ENCODE data around the gene CEP152.
"Not testable (repeated sequence)": the region's sequence is repeated elsewhere in the genome, so short reads cannot be mapped to it uniquely, and the experiment has no call there.

Gene CEP152

DNA sequence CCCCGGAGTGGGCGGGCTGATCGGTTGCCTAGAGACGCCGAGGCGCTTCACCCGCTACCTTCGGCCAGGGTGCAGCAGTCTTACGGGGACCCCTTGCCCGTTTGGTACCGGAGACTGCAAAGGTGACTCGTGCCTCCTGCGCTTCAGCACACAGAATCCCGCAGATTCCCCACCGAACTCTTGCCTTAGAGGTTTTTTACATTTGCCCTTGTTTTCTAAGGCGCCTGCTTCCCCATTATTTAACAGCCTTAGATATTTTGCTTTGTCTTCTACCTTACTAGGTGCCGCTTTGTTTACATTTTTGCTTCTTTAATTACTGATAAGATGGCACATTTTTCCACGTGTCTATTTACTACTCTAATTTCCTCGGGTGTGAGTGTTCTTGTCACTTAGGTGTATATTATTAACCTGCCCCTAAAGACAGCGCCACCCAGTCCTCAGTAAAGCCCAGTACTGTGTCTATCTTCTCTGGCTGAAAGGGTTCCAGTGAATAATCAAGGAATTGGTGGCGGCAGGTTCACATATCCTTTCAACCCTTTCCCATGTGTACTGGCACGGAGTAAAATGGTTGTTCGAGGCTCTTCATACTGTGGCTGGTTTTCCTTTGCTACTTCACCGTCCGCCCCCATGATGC is 573 bp upstream of the CEP152 start:
- no peak for DNase-seq (ENCODE audit: low read depth, low spot score)

DNA sequence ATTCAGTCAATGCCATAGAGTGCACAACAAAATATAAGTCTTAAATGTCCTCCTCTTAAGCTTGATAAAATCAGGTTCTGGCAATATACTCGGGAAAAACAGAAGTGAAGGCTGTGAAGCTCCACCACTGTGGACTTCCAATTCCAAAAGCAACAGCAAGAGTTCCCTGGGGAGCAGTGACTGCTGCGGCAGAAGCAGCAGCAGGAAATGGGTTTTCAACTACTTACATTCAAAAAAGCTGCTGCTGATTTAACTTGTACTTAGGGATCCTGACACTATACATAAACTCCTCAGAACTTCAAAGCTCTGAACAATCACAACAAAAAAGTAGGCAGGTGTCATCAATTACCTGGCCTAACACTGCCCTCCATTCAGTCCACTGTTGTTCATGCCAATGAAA is 4.7 kb downstream of the CEP152 start:
- no peak for DNase-seq (ENCODE audit: low read depth, low spot score)

DNA sequence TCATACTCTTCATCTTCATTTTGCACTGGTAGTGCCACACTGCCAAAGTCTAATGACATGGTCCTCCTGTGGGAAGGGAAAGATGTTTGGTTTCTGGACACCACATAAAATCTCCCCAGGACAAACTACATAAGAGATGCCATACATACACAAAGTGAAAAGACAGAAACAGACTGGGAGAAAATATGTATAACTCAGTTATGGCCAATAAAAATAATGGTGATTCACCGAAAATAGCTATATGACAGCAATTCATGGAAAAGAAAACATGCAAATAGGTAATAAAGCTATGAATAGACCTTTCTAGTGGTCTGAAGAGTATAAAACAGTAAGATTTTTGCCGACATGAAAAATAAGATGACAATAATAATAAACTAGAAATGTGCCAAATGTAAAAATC is 5.3 kb downstream of the CEP152 start:
- no peak for DNase-seq (ENCODE audit: low read depth, low spot score)

DNA sequence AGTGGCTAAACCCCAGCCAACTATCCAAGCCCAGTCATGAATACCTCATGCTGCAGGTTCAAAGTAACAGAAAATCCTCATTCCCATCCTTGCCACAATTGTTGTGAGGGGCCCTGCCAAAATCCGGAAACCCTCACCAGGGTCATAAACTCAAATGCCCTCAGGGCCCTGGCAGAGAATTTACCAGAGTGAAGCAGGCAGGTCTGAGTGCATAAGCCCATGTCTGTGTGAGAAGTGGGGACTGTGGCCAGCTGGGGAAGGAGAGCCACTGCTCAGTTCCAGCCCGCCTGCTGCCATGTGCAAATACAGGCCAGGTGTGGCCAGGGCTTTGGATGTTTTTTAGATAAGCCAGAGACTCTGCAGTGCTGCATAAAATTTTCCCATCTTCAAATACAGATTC is 7.0 kb downstream of the CEP152 start:
- DNase-seq (ENCODE audit: low read depth, low spot score), result no peak

DNA sequence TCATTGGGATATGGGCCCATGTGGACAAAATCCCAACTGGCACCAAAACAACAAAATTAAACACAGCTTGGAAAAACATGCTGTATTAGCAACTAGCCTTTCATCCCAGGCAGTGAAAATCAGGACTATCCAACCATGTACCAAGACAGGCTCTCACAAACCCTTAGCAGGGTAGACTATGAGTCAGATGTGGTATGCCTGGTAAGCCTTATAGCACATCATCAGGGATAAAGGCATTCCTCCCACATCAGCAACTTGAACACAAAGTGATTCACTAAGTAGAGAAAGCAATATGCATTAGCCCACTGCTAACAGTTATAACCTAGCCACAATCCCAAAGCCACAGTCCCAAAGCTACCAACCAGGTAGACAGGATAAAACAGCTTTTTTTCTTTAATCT is 8.0 kb downstream of the CEP152 start:
- DNase-seq (ENCODE audit: low read depth, low spot score), result peak; percentile 30

DNA sequence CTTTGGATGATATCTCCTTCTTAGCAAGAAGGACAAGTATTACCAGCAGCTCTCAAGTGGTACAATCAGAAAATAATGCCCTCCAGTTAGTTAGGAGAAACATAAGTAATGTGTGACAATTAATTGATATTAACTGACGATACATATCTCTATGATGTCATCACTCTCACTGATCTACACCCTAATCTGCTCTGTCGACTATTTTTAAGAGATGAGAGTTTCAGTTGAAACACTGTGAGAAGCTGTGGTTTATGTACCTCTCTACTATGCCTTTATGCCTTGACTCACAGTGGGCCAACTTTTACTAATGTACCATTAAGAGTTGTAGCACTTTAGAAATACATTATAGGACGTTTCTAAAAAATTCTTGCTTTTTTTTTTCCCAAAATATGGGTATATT is 8.6 kb downstream of the CEP152 start:
- DNase-seq (ENCODE audit: low read depth, low spot score), result no peak

DNA sequence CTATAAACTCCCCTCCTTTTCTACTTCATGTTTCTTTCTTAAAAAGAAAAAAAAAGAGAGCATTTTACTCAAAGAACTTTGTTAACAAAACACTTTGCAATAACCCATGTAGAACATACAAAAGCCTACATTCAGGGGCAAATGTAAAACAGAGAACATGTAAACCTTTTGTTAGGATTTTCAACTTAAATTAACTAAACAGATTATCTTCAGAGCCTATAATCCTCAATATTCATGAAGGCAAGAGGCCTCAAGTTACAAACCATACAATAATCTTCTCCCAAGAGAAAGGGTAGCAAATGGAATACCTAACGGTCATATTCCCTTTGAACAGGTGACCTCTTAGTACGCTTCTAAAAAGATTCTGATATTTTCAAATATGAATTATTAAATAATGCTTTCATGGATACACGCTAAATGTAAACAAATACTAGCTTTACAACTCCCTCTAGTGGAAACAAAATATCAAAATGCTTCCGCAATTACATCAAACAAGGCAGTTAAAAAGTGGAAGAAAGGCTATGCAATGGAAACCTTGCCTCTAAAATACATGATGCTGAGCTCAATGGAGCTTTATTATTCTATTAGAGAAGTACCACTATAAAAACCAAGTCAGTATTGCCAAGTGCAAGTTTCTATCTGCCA is 9.9 kb downstream of the CEP152 start:
- DNase-seq (ENCODE audit: low read depth, low spot score), result no peak

DNA sequence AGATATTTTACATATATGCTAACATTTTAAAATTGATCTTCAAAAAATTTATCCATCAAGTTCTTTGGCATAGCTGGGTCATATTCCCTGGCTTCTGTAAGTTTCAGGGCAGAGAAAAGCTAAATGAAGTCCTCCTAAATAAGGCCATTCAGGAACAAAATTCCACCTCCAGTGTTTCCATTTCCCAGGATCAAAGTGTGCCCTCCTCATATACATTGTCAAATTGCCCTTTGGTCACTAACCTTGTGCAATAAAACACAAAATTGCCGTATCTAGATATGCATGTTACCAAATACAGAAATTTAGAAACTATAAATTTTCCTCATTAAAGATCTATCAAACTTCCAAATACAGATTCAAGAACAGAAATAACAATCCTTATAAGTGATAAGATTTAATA is 10.6 kb downstream of the CEP152 start:
- DNase-seq (ENCODE audit: low read depth, low spot score), result no peak

DNA sequence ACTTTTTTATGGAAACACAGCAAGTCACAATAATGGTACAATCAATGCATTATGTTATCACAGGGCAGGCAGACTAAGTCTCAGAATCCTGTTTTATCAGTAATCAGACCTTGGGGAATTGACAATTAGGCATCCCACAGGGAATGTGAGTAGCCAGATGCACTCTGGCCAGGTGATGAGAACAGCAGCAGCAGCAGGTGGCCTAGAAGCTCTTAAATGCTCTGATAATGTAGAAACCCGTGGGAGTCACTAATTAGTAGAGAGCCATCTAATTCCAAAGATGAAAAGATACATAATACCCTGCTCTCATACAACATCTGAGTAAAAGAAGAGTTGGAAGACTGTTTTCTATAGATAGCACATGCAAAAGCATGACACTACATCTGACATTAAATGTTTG is 12.6 kb downstream of the CEP152 start:
- no peak for DNase-seq (ENCODE audit: low read depth, low spot score)

DNA sequence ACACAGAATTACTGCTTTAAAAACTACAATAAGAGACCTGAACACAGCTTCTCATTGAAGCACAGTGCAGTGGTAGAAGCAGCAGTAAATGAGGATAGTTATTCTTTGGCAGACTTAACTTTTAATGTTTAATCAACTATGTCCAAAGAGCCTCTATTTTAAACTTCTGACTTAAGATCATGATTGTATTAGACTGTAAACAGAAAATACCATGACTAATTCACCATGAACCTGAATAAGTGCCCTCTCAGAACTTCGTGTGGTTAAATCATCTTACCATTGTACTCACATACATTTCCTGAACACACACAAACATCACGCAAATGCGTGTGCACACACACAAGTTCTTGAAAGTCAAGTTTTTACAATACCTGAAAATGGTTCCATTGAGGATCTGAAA is 13.9 kb downstream of the CEP152 start:
- DNase-seq (ENCODE audit: low read depth, low spot score), result no peak

DNA sequence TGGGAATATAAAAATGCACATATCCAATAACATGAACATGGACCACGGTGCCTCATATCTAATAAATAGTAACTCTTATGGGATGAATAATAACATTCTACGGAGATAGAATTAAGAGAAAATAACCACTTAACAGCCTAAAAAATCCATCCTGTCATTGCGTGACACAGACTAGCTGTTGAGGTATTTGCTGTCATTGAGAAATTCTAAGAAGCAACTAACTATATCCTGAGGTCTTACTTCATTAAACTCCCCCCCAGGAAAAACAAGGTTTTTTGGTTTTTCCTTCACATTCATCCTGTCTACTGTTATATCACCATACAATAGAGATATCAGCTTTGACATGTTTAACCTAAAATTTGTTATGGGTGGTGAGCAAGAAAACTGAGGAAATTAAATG is 14.3 kb downstream of the CEP152 start:
- no peak for DNase-seq (ENCODE audit: low read depth, low spot score)

DNA sequence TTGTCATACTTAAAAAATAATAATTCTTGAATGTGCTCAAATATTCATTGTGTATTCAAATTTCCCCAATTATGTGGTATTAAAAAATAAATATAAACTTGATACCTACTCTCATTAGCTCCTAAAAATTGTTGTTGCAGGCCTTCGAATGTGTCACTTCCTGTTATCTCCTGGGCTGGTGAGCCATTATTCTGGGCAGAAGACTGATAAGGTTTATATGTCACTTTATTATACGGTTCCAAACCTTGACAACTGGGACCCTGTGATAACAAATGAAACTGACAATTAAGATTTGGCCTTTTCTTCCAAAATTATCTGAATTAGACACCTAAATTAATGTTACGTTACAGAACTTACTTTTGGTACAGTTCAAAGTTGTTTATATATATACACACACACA is 15.0 kb downstream of the CEP152 start:
- no peak for DNase-seq (ENCODE audit: low read depth, low spot score)

DNA sequence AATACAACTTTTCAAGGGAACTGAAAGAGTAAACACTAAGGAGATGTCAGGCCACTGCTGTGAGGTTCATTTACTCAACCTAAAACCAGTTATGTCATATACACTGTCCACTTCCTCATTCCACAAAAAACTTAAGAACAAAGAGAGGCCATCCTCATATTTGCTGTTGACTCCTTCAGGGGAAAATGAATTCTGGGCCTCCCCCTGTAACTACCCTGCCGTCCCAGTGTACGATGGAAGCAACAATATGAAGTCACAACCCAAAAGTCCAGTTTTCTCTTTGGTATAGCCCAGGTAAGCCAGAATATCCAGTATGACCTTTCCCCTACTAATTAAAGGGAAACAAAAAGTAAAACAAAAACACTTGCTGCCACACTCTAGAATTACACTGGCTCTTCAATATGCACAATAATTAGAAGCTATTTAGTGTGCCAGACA is 16.2 kb downstream of the CEP152 start:
- DNase-seq (ENCODE audit: low read depth, low spot score), result no peak

DNA sequence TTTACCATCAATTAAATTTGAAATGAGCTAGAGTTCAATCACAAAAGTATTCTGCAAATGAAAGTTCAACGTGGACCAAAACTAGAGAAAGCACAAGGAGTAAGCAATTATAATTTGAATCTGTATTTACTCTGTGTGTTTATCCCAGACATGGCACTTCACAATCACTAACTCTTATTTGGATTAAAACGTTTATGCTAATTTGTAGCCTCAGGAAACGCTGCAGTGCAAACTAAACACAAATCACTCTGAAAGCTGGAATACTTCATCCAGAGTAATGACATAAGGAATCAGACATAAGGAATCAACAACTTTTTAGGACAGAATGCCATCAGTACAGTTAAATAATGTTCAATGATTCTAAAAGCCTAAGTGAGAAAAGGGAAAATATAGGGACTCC is 18.5 kb downstream of the CEP152 start:
- DNase-seq (ENCODE audit: low read depth, low spot score), result no peak

DNA sequence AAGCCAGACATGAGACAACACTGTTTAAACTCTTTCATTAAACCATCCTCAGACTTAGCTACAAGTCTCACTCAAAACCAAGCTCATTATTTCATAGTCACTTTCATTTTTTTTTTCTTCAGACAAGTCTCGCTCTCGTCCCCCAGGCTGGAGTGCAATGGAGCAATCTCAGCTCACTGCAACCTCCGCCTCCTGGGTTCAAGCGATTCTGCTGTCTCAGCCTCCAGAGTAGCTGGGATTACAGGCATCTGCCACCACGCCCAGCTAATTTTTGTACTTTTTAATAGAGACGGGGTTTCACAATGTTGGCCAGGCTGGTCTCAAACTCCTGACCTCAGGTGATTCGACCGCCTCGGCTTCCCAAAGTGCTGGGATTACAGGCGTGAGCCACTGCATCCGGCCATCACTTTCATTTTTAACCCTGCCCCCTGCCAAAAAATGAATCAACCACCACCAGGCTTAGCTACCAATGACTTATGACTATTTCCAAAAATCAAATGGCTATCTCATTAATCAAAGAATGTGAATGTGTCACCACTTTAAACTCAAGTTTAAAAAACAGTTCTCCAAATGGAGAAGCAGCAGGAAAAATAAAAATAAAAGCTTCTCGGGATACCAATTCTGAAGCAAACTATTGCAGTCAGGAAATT is 20.3 kb downstream of the CEP152 start:
- not testable (repeated sequence) for DNase-seq (ENCODE audit: low read depth, low spot score)

DNA sequence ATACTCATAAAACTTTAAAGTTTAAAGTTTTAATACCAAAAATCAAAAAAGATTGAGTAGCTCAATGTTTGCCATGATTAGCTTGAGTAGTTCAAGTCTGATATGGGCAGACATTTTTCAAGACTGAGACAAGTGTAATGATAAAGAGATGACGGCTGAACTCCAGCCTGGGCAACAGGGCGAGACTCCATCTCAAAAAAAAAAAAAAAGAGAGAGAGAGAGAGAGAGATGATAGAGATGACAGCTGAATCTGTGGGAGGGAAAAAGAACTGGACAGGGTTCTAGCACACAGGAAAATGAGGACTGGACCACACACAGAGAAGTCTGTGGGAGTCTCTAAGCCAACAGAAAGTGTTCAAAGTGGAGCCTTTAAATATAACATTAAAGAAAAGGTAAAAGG is 25.2 kb downstream of the CEP152 start:
- no peak for DNase-seq (ENCODE audit: low read depth, low spot score)

DNA sequence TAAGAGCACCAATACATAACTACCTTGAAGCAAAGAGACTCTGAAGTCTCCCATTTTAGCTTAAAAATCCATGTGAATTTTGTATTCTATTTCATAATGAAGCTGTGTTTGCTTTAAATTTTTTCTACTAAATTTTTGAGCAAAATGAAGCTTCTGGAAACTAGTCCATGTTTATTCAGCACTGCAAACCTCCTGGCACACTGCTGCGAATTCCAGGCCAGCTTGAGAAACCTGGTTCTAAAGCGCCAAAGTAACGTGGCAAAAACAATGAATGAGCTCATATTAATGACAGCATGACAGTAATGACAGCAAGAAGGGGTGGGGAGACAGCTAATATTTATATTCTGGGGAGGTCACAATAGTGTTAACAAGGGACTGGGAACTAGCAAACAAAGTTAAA is 25.7 kb downstream of the CEP152 start:
- no peak for DNase-seq (ENCODE audit: low read depth, low spot score)

DNA sequence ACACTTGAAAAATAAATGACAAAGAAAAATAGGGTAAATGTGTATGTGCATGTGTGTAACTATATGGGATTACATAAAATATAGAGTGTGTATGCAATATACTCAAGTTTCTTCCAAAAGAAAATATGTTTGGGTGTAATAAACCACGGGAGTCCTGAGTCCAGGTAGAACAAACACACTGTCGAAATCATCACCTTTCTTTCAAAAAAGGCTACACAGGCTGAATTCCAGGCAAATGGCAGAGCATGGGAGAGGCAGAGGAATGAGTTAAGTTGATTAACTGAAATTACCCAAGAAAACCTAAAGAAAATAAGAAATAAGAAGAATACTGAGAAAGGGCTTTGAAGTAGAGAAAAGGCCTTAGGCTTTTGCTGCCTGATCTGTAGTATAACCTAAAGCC is 26.1 kb downstream of the CEP152 start:
- DNase-seq (ENCODE audit: low read depth, low spot score), result no peak

DNA sequence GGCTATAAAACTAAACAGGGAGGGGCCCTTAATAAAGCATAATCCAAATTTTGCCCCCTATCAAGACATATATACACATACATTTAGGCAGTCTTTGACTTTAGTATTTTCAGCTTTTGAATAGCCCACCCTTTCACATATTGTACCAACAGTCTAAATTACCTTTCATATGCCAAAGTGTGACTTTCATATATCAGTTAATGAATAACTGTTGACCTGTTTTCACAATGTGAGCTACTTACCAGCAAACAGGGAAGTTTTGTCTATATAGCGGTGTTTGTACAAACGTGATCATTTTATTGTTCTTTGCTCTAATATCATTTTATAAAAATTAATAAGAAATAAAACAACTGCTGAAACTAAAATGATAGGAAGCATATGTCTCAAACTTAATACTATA is 28.0 kb downstream of the CEP152 start:
- DNase-seq (ENCODE audit: low read depth, low spot score), result no peak

DNA sequence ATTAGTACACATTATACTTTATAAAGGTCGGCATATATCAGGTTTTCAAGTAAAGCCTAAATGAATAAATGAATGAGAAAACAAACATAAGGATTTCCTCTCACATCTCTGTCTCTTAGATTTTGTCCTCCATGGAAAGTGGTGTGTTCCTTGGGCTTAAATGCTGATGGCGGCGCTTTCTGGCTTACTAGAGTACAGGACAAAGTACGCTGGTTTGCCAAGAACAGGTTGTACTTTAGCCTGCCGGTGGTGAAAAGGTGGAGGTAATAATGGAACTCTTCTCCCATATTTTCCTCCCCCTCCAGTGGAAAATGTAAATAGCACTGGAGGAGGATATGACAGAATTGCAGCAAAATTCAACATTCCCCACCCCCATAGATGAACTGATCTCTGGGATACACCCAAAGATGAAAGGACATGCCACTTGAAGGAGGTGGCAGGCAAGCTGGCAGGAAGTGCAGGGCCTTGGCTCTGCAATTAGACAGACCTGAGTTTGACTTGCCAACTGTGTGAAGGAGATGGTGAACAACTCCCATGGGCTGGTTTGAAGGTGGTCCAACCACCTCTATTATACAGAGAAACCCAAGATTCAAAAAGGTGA is 29.3 kb downstream of the CEP152 start:
- DNase-seq (ENCODE audit: low read depth, low spot score), result no peak

DNA sequence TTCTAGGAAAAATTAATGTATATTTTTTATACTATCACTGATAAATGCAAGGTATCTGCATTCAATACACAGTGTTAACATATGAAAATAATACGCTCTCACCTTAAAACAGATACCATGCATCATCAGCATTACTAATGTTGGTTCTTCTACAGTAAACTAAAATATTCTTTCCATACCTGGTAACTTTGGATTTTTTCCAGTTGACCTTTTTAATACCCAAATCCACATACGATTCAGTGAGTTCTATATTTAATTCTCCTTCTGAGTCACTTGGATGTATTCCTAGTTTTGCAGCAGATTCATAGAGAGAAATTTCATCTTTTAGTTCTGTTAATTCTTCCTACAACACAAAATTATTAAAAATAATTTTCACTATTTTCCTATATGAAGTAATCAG is 29.9 kb downstream of the CEP152 start:
- DNase-seq (ENCODE audit: low read depth, low spot score), result no peak

DNA sequence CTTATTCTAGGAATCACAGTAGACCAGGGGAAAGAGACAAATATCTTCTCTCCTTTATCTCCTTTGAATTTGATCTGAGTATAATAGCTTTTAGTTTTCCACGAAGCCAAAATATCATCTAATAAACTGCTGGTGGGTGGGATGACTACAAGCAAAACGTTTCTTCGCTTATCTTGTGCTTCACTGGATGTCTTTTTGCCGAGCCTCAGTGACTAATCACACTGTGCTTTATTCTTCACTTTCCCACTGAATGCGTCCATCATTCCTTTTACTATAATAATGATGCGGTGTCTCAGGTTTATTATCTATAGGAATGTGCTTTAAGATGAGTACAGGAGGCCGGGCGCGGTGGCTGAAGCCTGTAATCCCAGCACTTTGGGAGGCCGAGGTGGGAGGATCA is 32.5 kb downstream of the CEP152 start:
- DNase-seq (ENCODE audit: low read depth, low spot score), result no peak

Data from brain pericyte (primary cell).